Measurements from ENCODE around the gene ODF2.

GRCh38 chr9:128415281-128415680 is 40.5 kb upstream of the ODF2 start:
- TF ChIP-seq POLR2A (IDR thresholded peaks at IDR 0.05), result no peak
- TF ChIP-seq, protein P1, sequence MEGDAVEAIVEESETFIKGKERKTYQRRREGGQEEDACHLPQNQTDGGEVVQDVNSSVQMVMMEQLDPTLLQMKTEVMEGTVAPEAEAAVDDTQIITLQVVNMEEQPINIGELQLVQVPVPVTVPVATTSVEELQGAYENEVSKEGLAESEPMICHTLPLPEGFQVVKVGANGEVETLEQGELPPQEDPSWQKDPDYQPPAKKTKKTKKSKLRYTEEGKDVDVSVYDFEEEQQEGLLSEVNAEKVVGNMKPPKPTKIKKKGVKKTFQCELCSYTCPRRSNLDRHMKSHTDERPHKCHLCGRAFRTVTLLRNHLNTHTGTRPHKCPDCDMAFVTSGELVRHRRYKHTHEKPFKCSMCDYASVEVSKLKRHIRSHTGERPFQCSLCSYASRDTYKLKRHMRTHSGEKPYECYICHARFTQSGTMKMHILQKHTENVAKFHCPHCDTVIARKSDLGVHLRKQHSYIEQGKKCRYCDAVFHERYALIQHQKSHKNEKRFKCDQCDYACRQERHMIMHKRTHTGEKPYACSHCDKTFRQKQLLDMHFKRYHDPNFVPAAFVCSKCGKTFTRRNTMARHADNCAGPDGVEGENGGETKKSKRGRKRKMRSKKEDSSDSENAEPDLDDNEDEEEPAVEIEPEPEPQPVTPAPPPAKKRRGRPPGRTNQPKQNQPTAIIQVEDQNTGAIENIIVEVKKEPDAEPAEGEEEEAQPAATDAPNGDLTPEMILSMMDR (IDR thresholded peaks at IDR 0.05), result no peak

Measured in ovary (tissue), 3 donors.